ENCODE data around the gene WDPCP.

GRCh38 chr2:63408530-63408929 is 179.7 kb downstream of the WDPCP start:
- TF ChIP-seq ZFX (IDR thresholded peaks at IDR 0.05) (no peak), CTCF (conservative IDR thresholded peaks at IDR 0.05) (no peak)
